ENCODE results near the gene POTEB2. TPM values are rescaled to one million over a fixed set of nuclear protein-coding genes. Genes with fewer than 3 reads are reported as not detected.
"Not testable (repeated sequence)": the region's sequence is repeated elsewhere in the genome, so short reads cannot be mapped to it uniquely, and the experiment has no call there.

The POTEB2 gene
- not detected for total RNA-seq
- not detected for polyA plus RNA-seq
- long read RNA-seq, donor 1 = 0 reads
- long read RNA-seq, donor 2 = 0 reads
- long read RNA-seq, donor 3 = 0 reads
- long read RNA-seq, donor 4 = 0 reads

- H3K4me1 ChIP-seq (ENCODE audit: control insufficient read depth, insufficient read depth, low read length); H3K4me3 ChIP-seq (ENCODE audit: low read length); ATAC-seq; H3K27ac ChIP-seq (ENCODE audit: low read length); H3K27me3 ChIP-seq (ENCODE audit: control insufficient read depth, insufficient read depth); intact Hi-C loops (cut with DNase I); DNase-seq; H3K9me3 ChIP-seq (ENCODE audit: control insufficient read depth, low read length): not testable (repeated sequence)
- WGBS = no CpG with 5 or more reads among the region's 9 CpGs
These were observed at the start of gene POTEB2 for GRCh38 chr15:20866214-20866613. Gene POTEB2 (minus strand): TSS chr15:20866314. CDS start chr15:20866281, 33 bp downstream.

- H3K4me3 ChIP-seq (ENCODE audit: low read length); H3K4me1 ChIP-seq (ENCODE audit: control insufficient read depth, insufficient read depth, low read length); H3K9me3 ChIP-seq (ENCODE audit: control insufficient read depth, low read length); intact Hi-C loops (cut with DNase I); H3K27me3 ChIP-seq (ENCODE audit: control insufficient read depth, insufficient read depth); ATAC-seq; H3K27ac ChIP-seq (ENCODE audit: low read length); DNase-seq: not testable (repeated sequence)
- WGBS = no CpG with 5 or more reads among the region's 5 CpGs
These were observed 13.8 kb upstream of the POTEB2 start for GRCh38 chr15:20879916-20880315.

- intact Hi-C loops (cut with DNase I); H3K27ac ChIP-seq (ENCODE audit: low read length): not testable (repeated sequence)
- no CpG with 5 or more reads among the region's 48 CpGs for WGBS
These were observed 12.3 kb upstream of the POTEB2 start for GRCh38 chr15:20878464-20878863.

GRCh38 chr15:20877819-20878218 is 11.7 kb upstream of the POTEB2 start:
- H3K9me3 ChIP-seq (ENCODE audit: control insufficient read depth, low read length); H3K4me1 ChIP-seq (ENCODE audit: control insufficient read depth, insufficient read depth, low read length); H3K27ac ChIP-seq (ENCODE audit: low read length); DNase-seq; ATAC-seq; H3K27me3 ChIP-seq (ENCODE audit: control insufficient read depth, insufficient read depth); H3K4me3 ChIP-seq (ENCODE audit: low read length); intact Hi-C loops (cut with DNase I): not testable (repeated sequence)
- no CpG with 5 or more reads among the region's 37 CpGs for WGBS

More at GRCh38 chr15:20878464-20878863, 12.3 kb upstream of the POTEB2 start:
- H3K27me3 ChIP-seq (ENCODE audit: control insufficient read depth, insufficient read depth); H3K4me3 ChIP-seq (ENCODE audit: low read length); H3K9me3 ChIP-seq (ENCODE audit: control insufficient read depth, low read length); ATAC-seq; H3K4me1 ChIP-seq (ENCODE audit: control insufficient read depth, insufficient read depth, low read length); DNase-seq: not testable (repeated sequence)

Small RNA genes within 50 kb of the gene (microRNA-seq; reads per million reads assigned to microRNA genes)
- 0 reads per million in 2 donors for gene MIR3118-2
